K562 (cell line): Measurements from ENCODE around the gene C15orf62. TPM values are rescaled to one million over a fixed set of nuclear protein-coding genes. Genes with fewer than 3 reads are reported as not detected.

ENCODE experiments used
- BDP1 ChIP-seq: IDR thresholded peaks from 3 replicates; pipeline ENCODE4 v1.6.1; 2011; ENCODE audit not compliant: insufficient read length, insufficient read depth
- CEBPG ChIP-seq, 3 experiments: fragments of 200-800 bp in 1 of 3; sonication (Bioruptor generic) in 1 of 3; sonication (generic) in 1 of 3; formaldehyde crosslinking in 1 of 3; IDR thresholded peaks in 2 of 3; conservative IDR thresholded peaks in 1 of 3; 2 replicates each; pipeline versions ENCODE4 v1.6.1 to v1.8.0; 2016 to 2022; ENCODE audit warnings: missing compliant biosample characterization in 2 of 3, missing genetic modification characterization in 2 of 3, mild to moderate bottlenecking in 1 of 3, missing genetic modification reagents in 1 of 3
- CREB3L1 ChIP-seq: fragments of 450-650 bp; IDR thresholded peaks from 2 replicates; pipeline ENCODE4 v1.6.1; 2014; ENCODE audit warnings: low read depth, mild to moderate bottlenecking, moderate library complexity, borderline replicate concordance
- DMBX1 ChIP-seq: fragments of 250-450 bp; sonication (Bioruptor Pico); IDR thresholded peaks from 2 replicates; pipeline ENCODE4 v1.8.0; 2022; ENCODE audit warnings: inconsistent platforms, mild to moderate bottlenecking, moderate library complexity, borderline replicate concordance
- E2F3 ChIP-seq: fragments of 250-450 bp; sonication (Bioruptor Pico); IDR thresholded peaks from 2 replicates; pipeline ENCODE4 v1.4.0; 2020; ENCODE audit warnings: mild to moderate bottlenecking
- ETV6 ChIP-seq, 3 experiments: fragments of 150-350 bp in 1 of 3; sonication (generic) in 1 of 3; formaldehyde crosslinking in 1 of 3; IDR thresholded peaks; 2 replicates each; pipeline versions ENCODE4 v1.6.1 to v1.8.0; 2014 to 2022; ENCODE audit warnings: borderline replicate concordance in 2 of 3, low read depth in 2 of 3, antibody characterized with exemption in 1 of 3, low read length in 1 of 3, mild to moderate bottlenecking in 1 of 3, missing genetic modification reagents in 1 of 3
- FOXK2 ChIP-seq, 2 experiments: fragments of 450-650 bp; IDR thresholded peaks in 1 of 2; conservative IDR thresholded peaks in 1 of 2; 2 replicates each; pipeline ENCODE4 v1.6.1; 2016; ENCODE audit warnings: low read depth in 2 of 2, mild to moderate bottlenecking in 1 of 2
- GABPB1 ChIP-seq: sonication (generic); formaldehyde crosslinking; IDR thresholded peaks from 2 replicates; pipeline ENCODE4 v1.8.0; 2022; ENCODE audit warnings: mild to moderate bottlenecking, missing genetic modification reagents
- GATA2 ChIP-seq: sonication (generic); formaldehyde crosslinking; IDR thresholded peaks from 2 replicates; pipeline ENCODE4 v1.4.0; 2020; ENCODE audit warnings: mild to moderate bottlenecking, missing genetic modification reagents
- ID3 ChIP-seq, 2 experiments: fragments of 250-450 bp in 1 of 2; fragments of 450-650 bp in 1 of 2; sonication (Bioruptor Pico) in 1 of 2; IDR thresholded peaks; 2 replicates each; pipeline versions ENCODE4 v1.6.1 to v1.8.0; 2016 to 2021; ENCODE audit warnings: mild to moderate bottlenecking in 2 of 2, moderate library complexity in 2 of 2, missing compliant biosample characterization in 1 of 2, missing genetic modification characterization in 1 of 2
- IFI16 ChIP-seq: fragments of 250-450 bp; sonication (Bioruptor Pico); IDR thresholded peaks from 2 replicates; pipeline ENCODE4 v2.1.2; 2022; ENCODE audit warnings: mild to moderate bottlenecking, inconsistent platforms
- IRF2 ChIP-seq: sonication (generic); formaldehyde crosslinking; IDR thresholded peaks from 2 replicates; pipeline ENCODE4 v1.8.1; 2022; ENCODE audit warnings: mild to moderate bottlenecking, missing genetic modification reagents
- RB1 ChIP-seq: fragments of 450-650 bp; IDR thresholded peaks from 2 replicates; pipeline ENCODE4 v1.6.1; 2017; ENCODE audit warnings: low read depth, mild to moderate bottlenecking
- SP1 ChIP-seq: sonication (generic); formaldehyde crosslinking; IDR thresholded peaks from 2 replicates; pipeline ENCODE4 v1.8.1; 2022; ENCODE audit warnings: mild to moderate bottlenecking, missing genetic modification reagents
- TFAM ChIP-seq: fragments of 250-450 bp; sonication (Bioruptor Pico); conservative IDR thresholded peaks from 2 replicates; pipeline ENCODE4 v1.5.0; 2021; ENCODE audit warnings: mild to moderate bottlenecking, moderate library complexity
- ZBTB1 ChIP-seq: sonication (generic); formaldehyde crosslinking; IDR thresholded peaks from 2 replicates; pipeline ENCODE4 v1.8.1; 2023; ENCODE audit warnings: missing genetic modification reagents, low read depth, mild to moderate bottlenecking, borderline replicate concordance
- ZEB2 ChIP-seq: fragments of 450-650 bp; IDR thresholded peaks from 2 replicates; pipeline ENCODE4 v1.6.1; 2016
- ZNF124 ChIP-seq: sonication (generic); formaldehyde crosslinking; IDR thresholded peaks from 2 replicates; pipeline ENCODE4 v1.8.1; 2022; ENCODE audit warnings: missing genetic modification reagents
- ZNF143 ChIP-seq: sonication (generic); formaldehyde crosslinking; IDR thresholded peaks from 2 replicates; pipeline ENCODE4 v1.9.0; 2022; ENCODE audit warnings: mild to moderate bottlenecking, missing genetic modification reagents
- ZNF431 ChIP-seq: sonication (generic); formaldehyde crosslinking; IDR thresholded peaks from 2 replicates; pipeline ENCODE4 v1.8.0; 2022; ENCODE audit warnings: mild to moderate bottlenecking, missing genetic modification reagents
- polyA plus RNA-seq, 8 experiments: library from polyadenylated mRNA; depleted of rRNA in 4 of 8; stranded (reverse) in 5 of 8; unstranded in 3 of 8; fragments of >200 nt; fragmentation: Nextera tagmentation in 2 of 8; fragmentation: Illumina TruSeq in 1 of 8; extraction: Ambion mirVana in 2 of 8; extraction: Trizol in 1 of 8; gene quantifications; 2 replicates each; pipeline versions ENCODE4 v1.2.1 to v1.2.3, GENCODE V29; 2011 to 2014; ENCODE audit warnings: inconsistent platforms in 1 of 8, missing spikeins in 1 of 8
- total RNA-seq, 7 experiments: library from RNA; depleted of rRNA in 6 of 7; stranded (reverse); fragments of >200 nt in 6 of 7; fragmentation: Illumina TruSeq in 2 of 7; extraction: Trizol in 2 of 7; gene quantifications; 2 replicates each; pipeline versions ENCODE4 v1.2.1 to v1.2.3, GENCODE V29; 2011 to 2021; ENCODE audit warnings: low replicate concordance in 1 of 7
- TF ChIP-seq, protein P1 (sequence below): sonication (generic); formaldehyde crosslinking; IDR thresholded peaks from 2 replicates; pipeline ENCODE4 v1.8.0; 2022; ENCODE audit warnings: mild to moderate bottlenecking, missing genetic modification reagents
- TF ChIP-seq, protein P2 (sequence below): fragments of 250-450 bp; sonication (Bioruptor Pico); IDR thresholded peaks from 2 replicates; pipeline ENCODE4 v1.8.0; 2022; ENCODE audit warnings: moderate library complexity, mild to moderate bottlenecking, inconsistent platforms

Gene C15orf62
- total and polyA plus RNA-seq, 9 of the 15 experiments (the other 6 are each of a cell fraction or from before 2014, with no cell fraction given) = 0.01 to 0.76 (median 0.30) TPM; not detected in 1

GRCh38 chr15:40762919-40763800 lies 6.6 kb upstream of the C15orf62 start (continued):
- TF ChIP-seq CREB3L1 (peak; percentile 47; the same call in 1 of the 2 replicates), FOXK2 (conservative IDR thresholded peaks at IDR 0.05 in 1 of 2, IDR thresholded peaks at IDR 0.05 in 1 of 2; ENCODE audit: low read depth in 2 of 2) (no peak), RB1 (peak; percentile 53; the same call in 1 of the 2 replicates), ID3 (CRISPR knock-in tag; IDR thresholded peaks at IDR 0.05) (peak; percentile 42; the same call in 1 of the 2 replicates), ID3 (tag; IDR thresholded peaks at IDR 0.05) (no peak), SP1 (CRISPR knock-in tag) (no peak), IFI16 (CRISPR knock-in tag) (no peak), TFAM (CRISPR knock-in tag) (no peak), ZNF143 (CRISPR knock-in tag) (peak; percentile 51; the same call in 1 of the 2 replicates), GATA2 (no peak), CEBPG (CRISPR knock-in tag; IDR thresholded peaks at IDR 0.05) (0 out of 2 replicates have a peak, but pooled peaks have one; percentile 7), CEBPG (tag; conservative IDR thresholded peaks at IDR 0.05 in 1 of 2, IDR thresholded peaks at IDR 0.05 in 1 of 2) (no peak), BDP1 (no peak), ZNF124 (no peak), GABPB1 (CRISPR knock-in tag) (no peak), DMBX1 (CRISPR knock-in tag) (peak; percentile 32; the same call in 1 of the 2 replicates), ETV6 (IDR thresholded peaks at IDR 0.05; ENCODE audit: borderline replicate concordance in 1 of 2, low read depth in 2 of 2, low read length in 1 of 2) (no peak), ETV6 (CRISPR knock-in tag; IDR thresholded peaks at IDR 0.05; ENCODE audit: borderline replicate concordance) (peak; percentile 65; the same call in 1 of the 2 replicates), E2F3 (CRISPR knock-in tag) (0 out of 2 replicates have a peak, but pooled peaks have one; percentile 68), ZEB2 (no peak), IRF2 (CRISPR knock-in tag) (no peak), ZBTB1 (CRISPR knock-in tag) (no peak), ZNF431 (CRISPR knock-in tag) (no peak; the same call in none of the 2 replicates)
- TF ChIP-seq, protein P1, sequence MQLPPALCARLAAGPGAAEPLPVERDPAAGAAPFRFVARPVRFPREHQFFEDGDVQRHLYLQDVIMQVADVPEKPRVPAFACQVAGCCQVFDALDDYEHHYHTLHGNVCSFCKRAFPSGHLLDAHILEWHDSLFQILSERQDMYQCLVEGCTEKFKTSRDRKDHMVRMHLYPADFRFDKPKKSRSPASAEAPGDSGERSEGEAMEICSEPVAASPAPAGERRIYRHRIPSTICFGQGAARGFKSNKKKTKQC (CRISPR knock-in tag) = peak; percentile 91; the same call in 1 of the 2 replicates
- TF ChIP-seq, protein P2, sequence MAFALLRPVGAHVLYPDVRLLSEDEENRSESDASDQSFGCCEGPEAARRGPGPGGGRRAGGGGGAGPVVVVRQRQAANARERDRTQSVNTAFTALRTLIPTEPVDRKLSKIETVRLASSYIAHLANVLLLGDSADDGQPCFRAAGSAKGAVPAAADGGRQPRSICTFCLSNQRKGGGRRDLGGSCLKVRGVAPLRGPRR (CRISPR knock-in tag) = no peak
